ENCODE results near the gene PPP6R2. TPM values are rescaled to one million over a fixed set of nuclear protein-coding genes. Genes with fewer than 3 reads are reported as not detected.
A peak's percentile ranks its signal among the peaks of the same experiment; 100 is the strongest.

Gene PPP6R2
- polyA plus RNA-seq, 1 experiment, result 26.6 TPM

GRCh38 chr22:50302564-50302963, 40.6 kb upstream of the PPP6R2 start:
- H3K27ac ChIP-seq (ENCODE audit: low read depth, low read length), result peak overlapping the region; percentile 31
- DNase-seq (ENCODE audit: low read depth, low spot score), result no peak
- no peak for TF ChIP-seq CTCF (IDR thresholded peaks at IDR 0.05; ENCODE audit: low read depth, low read length)
- H3K4me3 ChIP-seq (ENCODE audit: low read depth, low read length), result no peak overlapping the region; the same call in 1 of the 2 replicates
- CTCF ChIA-PET, result interaction anchor here (0.6 kb wide), 1 partner anchor 63 kb away, joined by 3 read pairs; no protein-coding TSS in a partner anchor
- POLR2A ChIA-PET, result interaction anchor here (1.1 kb wide), 1 partner anchor 9 kb away, joined by 4 read pairs; no protein-coding TSS in a partner anchor
- H3K27me3 ChIP-seq (ENCODE audit: control insufficient read depth, insufficient read depth, low read length), result no peaks in the 10 kb centered on the region
- peaks cover 3% of the 10 kb centered on the region; the same call in 1 of the 2 replicates for H3K9me3 ChIP-seq (ENCODE audit: control insufficient read depth, insufficient read depth, low read length)

- Histone ChIP-seq H3K4me3 (ENCODE audit: low read depth, low read length) (no peak overlapping the region; the same call in 1 of the 2 replicates), H3K27me3 (ENCODE audit: control insufficient read depth, insufficient read depth, low read length) (no peaks in the 10 kb centered on the region), H3K27ac (ENCODE audit: low read depth, low read length) (peak overlapping the region; percentile 57), H3K9me3 (ENCODE audit: control insufficient read depth, insufficient read depth, low read length) (peaks cover 3% of the 10 kb centered on the region; the same call in 1 of the 2 replicates)
- ChIA-PET POLR2A (no interaction called here), CTCF (no interaction called here)
- DNase-seq (ENCODE audit: low read depth, low spot score), result no peak
- TF ChIP-seq CTCF (IDR thresholded peaks at IDR 0.05; ENCODE audit: low read depth, low read length), result no peak
Measured at GRCh38 chr22:50303515-50303847, 39.6 kb upstream of the PPP6R2 start.

GRCh38 chr22:50303848-50304527, 39.1 kb upstream of the PPP6R2 start:
- Histone ChIP-seq H3K9me3 (ENCODE audit: control insufficient read depth, insufficient read depth, low read length) (peaks cover 3% of the 10 kb centered on the region; the same call in 1 of the 2 replicates), H3K27me3 (ENCODE audit: control insufficient read depth, insufficient read depth, low read length) (no peaks in the 10 kb centered on the region), H3K27ac (ENCODE audit: low read depth, low read length) (peak overlapping the region; percentile 57), H3K4me3 (ENCODE audit: low read depth, low read length) (peak overlapping the region; percentile 32)
- 0 out of 2 replicates have a peak, but pooled peaks have one; percentile 16 for TF ChIP-seq CTCF (IDR thresholded peaks at IDR 0.05; ENCODE audit: low read depth, low read length)
- no peak for DNase-seq (ENCODE audit: low read depth, low spot score)
- ChIA-PET CTCF (no interaction called here), POLR2A (interaction anchor here (1.6 kb wide), 1 partner anchor 22 kb away, joined by 6 read pairs; no protein-coding TSS in a partner anchor)

- peak overlapping the region; percentile 93 for H3K4me3 ChIP-seq (ENCODE audit: low read depth, low read length)
- ChIA-PET POLR2A (interaction anchor here (1.6 to 2.4 kb wide), 3 partner anchors 11 to 33 kb away, joined by 6 to 19 read pairs (median 9); no protein-coding TSS in a partner anchor), CTCF (interaction anchor here (0.7 kb wide), 1 partner anchor 37 kb away, joined by 3 read pairs; no protein-coding TSS in a partner anchor)
- TF ChIP-seq CTCF (IDR thresholded peaks at IDR 0.05; ENCODE audit: low read depth, low read length), result no peak
- peaks cover 3% of the 10 kb centered on the region; the same call in 1 of the 2 replicates for H3K9me3 ChIP-seq (ENCODE audit: control insufficient read depth, insufficient read depth, low read length)
- no peak for DNase-seq (ENCODE audit: low read depth, low spot score)
- peak overlapping the region; percentile 93 for H3K27ac ChIP-seq (ENCODE audit: low read depth, low read length)
- no peaks in the 10 kb centered on the region for H3K27me3 ChIP-seq (ENCODE audit: control insufficient read depth, insufficient read depth, low read length)
Measured at GRCh38 chr22:50304528-50305392, 38.4 kb upstream of the PPP6R2 start.

All from AG04450 (cell line).